K562 (cell line): ENCODE measurements around the gene SLC9B2. TPM values are rescaled to one million over a fixed set of nuclear protein-coding genes. Genes with fewer than 3 reads are reported as not detected.

Experiments
- ATAC-seq: fragments of 200-7000 bp; cut with Tn5 transposase; 3 replicates; pipeline ENCODE4 v1.9.1; 2020; ENCODE audit warnings: moderate library complexity
- BruUV-seq: library from RNA; stranded (reverse); fragments of 400-500 nt; replicated peaks from 2 replicates; lab custom pipeline; 2021; lab: Mats Ljungman, UMichigan
- CTCF ChIA-PET: fragments of 300-600 bp; formaldehyde crosslinking; extraction: SDS; loops from one replicate; lab custom pipeline; 2021; ENCODE audit warnings: low intra/inter-chr PET ratio; lab: Yijun Ruan, JAX
- POLR2A ChIA-PET: fragments of 300-600, 350-650 bp; sonication (Branson Sonifier 250); formaldehyde crosslinking; extraction: SDS; loops from one replicate; lab custom pipeline; 2021; ENCODE audit warnings: antibody characterized with exemption, inconsistent platforms; lab: Yijun Ruan, JAX
- DNase-seq, 4 experiments: peaks; one replicate each; pipeline versions ENCODE4 v3.0.0 to v3.0.0-alpha.2; 2011 to 2018; ENCODE audit warnings: low spot score in 3 of 4, mixed read lengths in 3 of 4; ENCODE audit errors: extremely low read depth in 1 of 4
- FAIRE-seq: peaks from 2 replicates; lab custom pipeline; 2011; peaks lifted over from hg19 to GRCh38; lab: Jason Lieb, UNC
- H2AFZ ChIP-seq: 2 replicates; pipeline ENCODE4 v1.6.0; 2011; ENCODE audit warnings: low read depth, low read length, control low read depth, inconsistent platforms
- H3K27ac ChIP-seq: fragments of 200-600 bp; 3 replicates; pipeline ENCODE4 v1.8.0; 2011; ENCODE audit warnings: low read depth, mild to moderate bottlenecking, control low read depth, inconsistent platforms, low read length, moderate library complexity, mixed read lengths; ENCODE audit errors: extremely low read depth
- H3K27me3 ChIP-seq, 2 experiments: fragments of 300-600 bp in 1 of 2; 2 replicates in 1 of 2; 3 replicates in 1 of 2; pipeline versions ENCODE4 v1.6.0 to v1.8.0; 2011; ENCODE audit warnings: inconsistent platforms in 2 of 2, low read length in 2 of 2, mild to moderate bottlenecking in 1 of 2, mixed read lengths in 1 of 2, moderate library complexity in 1 of 2; ENCODE audit not compliant: control insufficient read depth in 2 of 2, insufficient read depth in 2 of 2
- H3K36me3 ChIP-seq: fragments of 300-600 bp; 3 replicates; pipeline ENCODE4 v1.8.0; 2011; ENCODE audit warnings: mild to moderate bottlenecking, low read length, inconsistent platforms; ENCODE audit not compliant: control insufficient read depth, insufficient read depth
- H3K4me1 ChIP-seq, 2 experiments: fragments of 200-600 bp in 1 of 2; replicated peaks in 1 of 2; 2 replicates in 1 of 2; 3 replicates in 1 of 2; pipeline versions ENCODE4 v1.5.1 to v1.8.0; 2011; ENCODE audit warnings: inconsistent platforms in 2 of 2, low read length in 2 of 2, mild to moderate bottlenecking in 1 of 2, mixed read lengths in 1 of 2, moderate library complexity in 1 of 2; ENCODE audit not compliant: control insufficient read depth in 2 of 2, insufficient read depth in 2 of 2
- H3K4me2 ChIP-seq: 2 replicates; pipeline ENCODE4 v1.6.1; 2011; ENCODE audit warnings: low read length, control low read depth, inconsistent platforms, mixed read lengths; ENCODE audit not compliant: insufficient read depth
- H3K4me3 ChIP-seq: fragments of 200-600 bp; sonication (generic), shearing (Covaris generic); 2 replicates; pipeline ENCODE4 v1.5.1; 2016; ENCODE audit warnings: control low read depth, inconsistent platforms
- H3K79me2 ChIP-seq: fragments of 200-600 bp; 3 replicates; pipeline ENCODE4 v1.8.0; 2011; ENCODE audit warnings: low read length, inconsistent platforms; ENCODE audit not compliant: control insufficient read depth, insufficient read depth
- H3K9ac ChIP-seq, 2 experiments: 2 replicates each; pipeline versions ENCODE4 v1.6.0 to v1.6.1; 2011; ENCODE audit warnings: low read depth in 2 of 2, low read length in 2 of 2, control low read depth in 1 of 2, inconsistent platforms in 1 of 2, mild to moderate bottlenecking in 1 of 2, mixed read lengths in 1 of 2; ENCODE audit not compliant: insufficient read depth in 1 of 2
- H3K9me1 ChIP-seq: one replicate; pipeline ENCODE4 v1.6.0; 2011; ENCODE audit warnings: inconsistent platforms, mild to moderate bottlenecking, low read length, moderate library complexity; ENCODE audit not compliant: control insufficient read depth, insufficient read depth
- H3K9me3 ChIP-seq: replicated peaks from 2 replicates; pipeline ENCODE4 v1.5.1; 2011; ENCODE audit warnings: low read depth, low read length, inconsistent platforms; ENCODE audit not compliant: control insufficient read depth, insufficient read depth
- H4K20me1 ChIP-seq: replicated peaks from 2 replicates; pipeline ENCODE4 v1.6.1; 2011; ENCODE audit warnings: low read length, inconsistent platforms, mixed read lengths; ENCODE audit not compliant: control insufficient read depth, insufficient read depth
- CEBPG ChIP-seq, 3 experiments: fragments of 200-800 bp in 1 of 3; sonication (Bioruptor generic) in 1 of 3; sonication (generic) in 1 of 3; formaldehyde crosslinking in 1 of 3; IDR thresholded peaks in 2 of 3; conservative IDR thresholded peaks in 1 of 3; 2 replicates each; pipeline versions ENCODE4 v1.6.1 to v1.8.0; 2016 to 2022; ENCODE audit warnings: missing compliant biosample characterization in 2 of 3, missing genetic modification characterization in 2 of 3, mild to moderate bottlenecking in 1 of 3, missing genetic modification reagents in 1 of 3
- HCFC1 ChIP-seq: IDR thresholded peaks from 2 replicates; pipeline ENCODE4 v1.6.1; 2012; ENCODE audit warnings: low read depth, low read length, improper control_type of control experiment
- SMC3 ChIP-seq: conservative IDR thresholded peaks from 2 replicates; pipeline ENCODE4 v1.6.1; 2011; ENCODE audit warnings: low read depth, low read length, improper control_type of control experiment; ENCODE audit not compliant: insufficient read depth
- ZNF444 ChIP-seq: fragments of 250-450 bp; sonication (Bioruptor Pico); IDR thresholded peaks from 2 replicates; pipeline ENCODE4 v1.4.0; 2020; ENCODE audit warnings: mild to moderate bottlenecking, moderate library complexity
- WGBS: fragments of 100-300 bp; shearing (Covaris generic); methylation state at CpG from one replicate; pipeline ENCODE4 v1.1.6; 2016; ENCODE audit warnings: low coverage, mixed read lengths; ENCODE audit not compliant: insufficient coverage; ENCODE audit errors: missing lambda C conversion rate; 5-methylcytosine and 5-hydroxymethylcytosine counted together
- in situ Hi-C: fragments of 300-500 bp; cut with MboI; formaldehyde crosslinking; loops from 4 replicates; pipeline ENCODE4 v1.15.0; 2018; ENCODE audit warnings: inconsistent platforms, mixed read lengths
- intact Hi-C: fragments of 100-400 bp; cut with micrococcal nuclease; formaldehyde crosslinking; loops from 2 replicates; pipeline ENCODE4 v1.14.2; 2022
- polyA plus RNA-seq, 8 experiments: library from polyadenylated mRNA; depleted of rRNA in 4 of 8; stranded (reverse) in 5 of 8; unstranded in 3 of 8; fragments of >200 nt; fragmentation: Nextera tagmentation in 2 of 8; fragmentation: Illumina TruSeq in 1 of 8; extraction: Ambion mirVana in 2 of 8; extraction: Trizol in 1 of 8; gene quantifications; 2 replicates each; pipeline versions ENCODE4 v1.2.1 to v1.2.3, GENCODE V29; 2011 to 2014; ENCODE audit warnings: inconsistent platforms in 1 of 8, missing spikeins in 1 of 8
- total RNA-seq, 7 experiments: library from RNA; depleted of rRNA in 6 of 7; stranded (reverse); fragments of >200 nt in 6 of 7; fragmentation: Illumina TruSeq in 2 of 7; extraction: Trizol in 2 of 7; gene quantifications; 2 replicates each; pipeline versions ENCODE4 v1.2.1 to v1.2.3, GENCODE V29; 2011 to 2021; ENCODE audit warnings: low replicate concordance in 1 of 7
- TF ChIP-seq, protein P1 (sequence below): IDR thresholded peaks from 3 replicates; pipeline ENCODE4 v1.6.1; 2011; ENCODE audit warnings: borderline replicate concordance, mild to moderate bottlenecking, moderate library complexity; ENCODE audit not compliant: insufficient read length; ENCODE audit errors: extremely low read depth
- TF ChIP-seq, protein P2 (sequence below): fragments of 450-650 bp; formaldehyde crosslinking; IDR thresholded peaks from 2 replicates; pipeline ENCODE4 v1.4.0; 2022; ENCODE audit warnings: mild to moderate bottlenecking, moderate library complexity
- TF ChIP-seq, protein P3 (sequence below): fragments of 450-650 bp; IDR thresholded peaks from one replicate; pipeline ENCODE4 v1.6.1; 2018; ENCODE audit warnings: mild to moderate bottlenecking, moderate library complexity; ENCODE audit not compliant: partially characterized antibody

Gene SLC9B2
- total and polyA plus RNA-seq, 9 of the 15 experiments (the other 6 are each of a cell fraction or from before 2014, with no cell fraction given), result 6.6 to 14.6 (median 11.4) TPM

DNA sequence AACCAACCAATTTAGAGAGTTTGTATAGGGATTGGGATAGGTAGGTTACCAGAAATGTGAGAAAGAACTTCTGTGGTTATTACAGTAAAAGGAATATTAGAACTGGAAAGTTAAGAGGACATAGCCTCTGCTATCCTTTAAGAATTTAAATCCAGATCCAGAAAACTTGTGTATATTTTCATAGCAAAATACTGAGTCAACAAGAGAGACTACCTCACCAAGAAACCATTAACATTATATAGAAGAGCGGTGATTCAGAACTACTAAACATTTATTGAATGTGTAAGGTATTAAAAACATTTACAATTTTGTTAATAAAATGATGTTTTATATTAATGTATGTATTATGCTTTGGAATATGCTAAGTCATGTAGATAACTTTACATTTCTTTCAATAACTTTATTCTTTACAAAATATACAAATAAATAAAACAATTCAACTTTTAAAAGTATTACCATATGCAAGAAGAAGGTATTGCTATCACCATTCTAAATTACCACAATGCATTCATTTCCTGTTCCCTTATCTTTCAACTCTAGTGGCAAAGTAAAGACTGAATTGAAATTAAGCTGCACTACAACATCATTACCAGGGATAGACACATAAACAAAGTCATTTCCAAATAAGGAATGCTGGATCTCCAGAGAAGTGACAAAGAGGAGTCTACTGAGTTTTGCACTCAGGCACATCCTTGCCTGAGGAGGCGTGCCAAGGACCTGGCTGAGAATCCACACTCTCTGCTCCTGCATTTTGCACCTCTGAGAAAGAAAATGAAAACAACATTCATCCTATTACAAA is 29.2 kb upstream of the SLC9B2 start:
- POLR2A ChIA-PET, result no interaction called here
- intact Hi-C loops, result loop anchor here (5.0 kb wide), 1 partner anchor 682 kb away; no protein-coding TSS in a partner anchor
- Histone ChIP-seq H3K79me2 (no peaks in the 10 kb centered on the region), H3K4me1 (no peaks in the 10 kb centered on the region), H3K9me3 (no peaks in the 10 kb centered on the region), H4K20me1 (no peaks in the 10 kb centered on the region), H3K4me2 (no peak overlapping the region), H2AFZ (no peak overlapping the region), H3K27me3 (no peaks in the 10 kb centered on the region), H3K27ac (no peak overlapping the region), H3K9ac (no peak overlapping the region), H3K36me3 (peaks cover 44% of the 10 kb centered on the region; the same call in 2 of the 3 replicates), H3K9me1 (no peaks in the 10 kb centered on the region), H3K4me3 (no peak overlapping the region)
- CTCF ChIA-PET, result no interaction called here
- no TSS peak for BruUV-seq
- WGBS, result 95% methylated on average over 2 of the region's 2 CpGs
- no peak for TF ChIP-seq HCFC1
- FAIRE-seq (no peak), DNase-seq (no peak), ATAC-seq (no peak)
- in situ Hi-C loops, result no loop called here

DNA sequence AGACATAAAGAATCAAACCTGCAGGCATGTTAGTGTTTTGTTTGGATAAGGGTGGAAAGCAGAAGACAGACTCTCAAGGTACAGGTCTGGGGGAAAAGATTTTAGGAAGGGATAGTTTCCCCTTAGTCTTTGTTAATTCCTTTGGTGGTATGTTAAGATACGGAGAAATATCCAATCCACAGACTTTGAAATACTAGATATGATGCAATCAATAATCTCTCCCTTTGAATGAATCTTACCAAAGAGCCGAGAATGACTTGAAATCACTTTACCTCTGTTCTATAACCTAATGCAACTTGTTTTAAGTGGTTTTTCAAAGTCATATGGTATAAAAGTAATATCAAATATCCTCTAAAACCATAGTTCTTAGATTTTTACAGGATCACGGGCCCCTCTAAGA is 28.3 kb upstream of the SLC9B2 start:
- WGBS, result 76% methylated on average over 3 of the region's 3 CpGs
- FAIRE-seq, result no peak
- H3K36me3 ChIP-seq, result peaks cover 35% of the 10 kb centered on the region; the same call in 2 of the 3 replicates
- H4K20me1 ChIP-seq, result no peaks in the 10 kb centered on the region
- no peak overlapping the region for H3K27ac ChIP-seq
- intact Hi-C loops (loop anchor here (5.0 kb wide), 2 partner anchors 682 to 827 kb away; no protein-coding TSS in a partner anchor), in situ Hi-C loops (no loop called here)
- ATAC-seq, result no peak
- no peak overlapping the region for H2AFZ ChIP-seq
- H3K79me2 ChIP-seq, result no peaks in the 10 kb centered on the region
- ChIA-PET CTCF (no interaction called here), POLR2A (no interaction called here)
- no peak for DNase-seq
- H3K9me1 ChIP-seq, result no peaks in the 10 kb centered on the region
- no TSS peak for BruUV-seq
- no peak overlapping the region for H3K9ac ChIP-seq
- no peak overlapping the region for H3K4me3 ChIP-seq
- H3K4me2 ChIP-seq, result no peak overlapping the region
- no peaks in the 10 kb centered on the region for H3K4me1 ChIP-seq
- H3K27me3 ChIP-seq, result no peaks in the 10 kb centered on the region
- H3K9me3 ChIP-seq, result no peaks in the 10 kb centered on the region
- TF ChIP-seq ZNF444 (CRISPR knock-in tag) (no peak), SMC3 (no peak), CEBPG (CRISPR knock-in tag; IDR thresholded peaks at IDR 0.05) (no peak), CEBPG (tag; conservative IDR thresholded peaks at IDR 0.05 in 1 of 2, IDR thresholded peaks at IDR 0.05 in 1 of 2) (peak; percentile 48 to 82; a peak in 3 of 4 replicates)
- TF ChIP-seq, protein P1, sequence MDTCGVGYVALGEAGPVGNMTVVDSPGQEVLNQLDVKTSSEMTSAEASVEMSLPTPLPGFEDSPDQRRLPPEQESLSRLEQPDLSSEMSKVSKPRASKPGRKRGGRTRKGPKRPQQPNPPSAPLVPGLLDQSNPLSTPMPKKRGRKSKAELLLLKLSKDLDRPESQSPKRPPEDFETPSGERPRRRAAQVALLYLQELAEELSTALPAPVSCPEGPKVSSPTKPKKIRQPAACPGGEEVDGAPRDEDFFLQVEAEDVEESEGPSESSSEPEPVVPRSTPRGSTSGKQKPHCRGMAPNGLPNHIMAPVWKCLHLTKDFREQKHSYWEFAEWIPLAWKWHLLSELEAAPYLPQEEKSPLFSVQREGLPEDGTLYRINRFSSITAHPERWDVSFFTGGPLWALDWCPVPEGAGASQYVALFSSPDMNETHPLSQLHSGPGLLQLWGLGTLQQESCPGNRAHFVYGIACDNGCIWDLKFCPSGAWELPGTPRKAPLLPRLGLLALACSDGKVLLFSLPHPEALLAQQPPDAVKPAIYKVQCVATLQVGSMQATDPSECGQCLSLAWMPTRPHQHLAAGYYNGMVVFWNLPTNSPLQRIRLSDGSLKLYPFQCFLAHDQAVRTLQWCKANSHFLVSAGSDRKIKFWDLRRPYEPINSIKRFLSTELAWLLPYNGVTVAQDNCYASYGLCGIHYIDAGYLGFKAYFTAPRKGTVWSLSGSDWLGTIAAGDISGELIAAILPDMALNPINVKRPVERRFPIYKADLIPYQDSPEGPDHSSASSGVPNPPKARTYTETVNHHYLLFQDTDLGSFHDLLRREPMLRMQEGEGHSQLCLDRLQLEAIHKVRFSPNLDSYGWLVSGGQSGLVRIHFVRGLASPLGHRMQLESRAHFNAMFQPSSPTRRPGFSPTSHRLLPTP, result no peak
- TF ChIP-seq, protein P2, sequence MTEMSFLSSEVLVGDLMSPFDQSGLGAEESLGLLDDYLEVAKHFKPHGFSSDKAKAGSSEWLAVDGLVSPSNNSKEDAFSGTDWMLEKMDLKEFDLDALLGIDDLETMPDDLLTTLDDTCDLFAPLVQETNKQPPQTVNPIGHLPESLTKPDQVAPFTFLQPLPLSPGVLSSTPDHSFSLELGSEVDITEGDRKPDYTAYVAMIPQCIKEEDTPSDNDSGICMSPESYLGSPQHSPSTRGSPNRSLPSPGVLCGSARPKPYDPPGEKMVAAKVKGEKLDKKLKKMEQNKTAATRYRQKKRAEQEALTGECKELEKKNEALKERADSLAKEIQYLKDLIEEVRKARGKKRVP (CRISPR knock-in tag), result 0 out of 2 replicates have a peak, but pooled peaks have one; percentile 9
- TF ChIP-seq, protein P3, sequence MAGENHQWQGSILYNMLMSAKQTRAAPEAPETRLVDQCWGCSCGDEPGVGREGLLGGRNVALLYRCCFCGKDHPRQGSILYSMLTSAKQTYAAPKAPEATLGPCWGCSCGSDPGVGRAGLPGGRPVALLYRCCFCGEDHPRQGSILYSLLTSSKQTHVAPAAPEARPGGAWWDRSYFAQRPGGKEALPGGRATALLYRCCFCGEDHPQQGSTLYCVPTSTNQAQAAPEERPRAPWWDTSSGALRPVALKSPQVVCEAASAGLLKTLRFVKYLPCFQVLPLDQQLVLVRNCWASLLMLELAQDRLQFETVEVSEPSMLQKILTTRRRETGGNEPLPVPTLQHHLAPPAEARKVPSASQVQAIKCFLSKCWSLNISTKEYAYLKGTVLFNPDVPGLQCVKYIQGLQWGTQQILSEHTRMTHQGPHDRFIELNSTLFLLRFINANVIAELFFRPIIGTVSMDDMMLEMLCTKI, result no peak
